Stimulated activated naive CD8-positive, alpha-beta T cell treated with anti-CD3 and anti-CD28 coated beads, Interleukin-15, Interleukin-2, amounts not matched to agents 100 ng/mL and 50 ng/mL, for 24 hours (primary cell): ENCODE results near the gene GNB1L.
"Not testable (repeated sequence)": the region's sequence is repeated elsewhere in the genome, so short reads cannot be mapped to it uniquely, and the experiment has no call there.

Experiments
- H3K27ac Mint-ChIP-seq: one replicate; pipeline ENCODE4 v1.8.0; 2021; ENCODE audit warnings: mild to moderate bottlenecking, mixed read lengths
- H3K27me3 Mint-ChIP-seq: one replicate; pipeline ENCODE4 v1.8.0; 2021; ENCODE audit warnings: mixed read lengths
- H3K36me3 Mint-ChIP-seq: one replicate; pipeline ENCODE4 v1.8.0; 2021; ENCODE audit warnings: low read depth, mixed read lengths
- H3K4me1 Mint-ChIP-seq: one replicate; pipeline ENCODE4 v1.8.0; 2021; ENCODE audit warnings: low read depth, mixed read lengths
- H3K4me3 Mint-ChIP-seq: one replicate; pipeline ENCODE4 v1.8.0; 2021; ENCODE audit warnings: mild to moderate bottlenecking, mixed read lengths
- H3K9me3 Mint-ChIP-seq: one replicate; pipeline ENCODE4 v1.8.0; 2021; ENCODE audit warnings: mixed read lengths

GNB1L gene

DNA sequence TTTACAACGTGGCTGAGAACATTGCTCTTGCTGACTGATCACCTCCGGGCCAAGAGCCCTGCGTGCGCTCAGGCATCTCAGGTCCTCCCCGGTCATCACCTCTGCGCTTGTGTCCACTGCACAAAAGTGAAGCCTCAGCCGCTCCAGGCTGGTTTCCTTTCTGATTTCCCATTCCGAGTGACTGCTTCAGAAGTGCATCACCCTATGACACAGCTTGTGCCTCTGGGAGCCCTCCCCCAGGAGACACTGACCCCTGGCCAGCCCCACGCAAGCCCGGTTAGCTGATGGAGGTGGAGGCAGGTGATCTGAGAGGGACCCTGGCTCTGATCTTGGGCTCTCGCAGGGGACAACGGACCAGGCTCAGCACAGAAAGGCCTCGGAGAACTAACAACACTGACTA is 38.3 kb upstream of the GNB1L start:
- Mint-ChIP-seq H3K27ac (peak overlapping the region; percentile 96), H3K4me1 (peaks cover 70% of the 10 kb centered on the region), H3K27me3 (no peaks in the 10 kb centered on the region), H3K9me3 (no peaks in the 10 kb centered on the region), H3K4me3 (no peak overlapping the region), H3K36me3 (peaks cover 10% of the 10 kb centered on the region)

DNA sequence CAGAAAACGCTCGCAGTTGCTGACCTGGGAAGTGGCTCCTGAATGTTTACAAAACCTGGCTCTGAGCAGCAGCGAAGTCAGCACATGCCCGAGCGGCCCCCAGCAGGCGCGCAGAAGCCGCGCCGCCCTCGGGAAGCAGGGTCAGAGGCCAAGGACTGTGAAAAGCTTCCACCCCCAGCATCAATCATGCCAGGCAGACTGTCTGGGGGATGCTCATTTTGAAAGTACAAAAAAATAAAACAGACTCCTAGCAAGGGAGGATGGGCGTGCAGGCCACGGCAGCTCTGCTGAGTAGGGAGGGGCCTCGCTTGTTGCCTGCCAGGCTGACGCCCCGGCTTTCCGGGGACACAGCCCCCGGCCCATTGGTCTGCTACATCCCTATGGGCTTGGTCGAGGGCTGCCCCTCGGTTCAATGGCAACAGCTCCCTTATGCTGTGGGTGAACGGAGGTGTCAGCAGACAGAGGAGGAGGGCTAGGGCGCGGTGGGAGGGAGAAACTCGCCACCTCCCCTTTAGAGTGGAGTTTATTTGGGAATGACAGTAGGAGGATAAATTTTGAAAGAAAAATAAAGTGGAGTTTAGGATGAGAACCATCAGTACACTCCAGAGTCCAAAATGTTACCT is 37.7 kb upstream of the GNB1L start:
- H3K27ac Mint-ChIP-seq, result peak overlapping the region; percentile 96
- peaks cover 74% of the 10 kb centered on the region for H3K4me1 Mint-ChIP-seq
- H3K4me3 Mint-ChIP-seq, result peak overlapping the region; percentile 73
- H3K9me3 Mint-ChIP-seq, result no peaks in the 10 kb centered on the region
- peaks cover 10% of the 10 kb centered on the region for H3K36me3 Mint-ChIP-seq
- no peaks in the 10 kb centered on the region for H3K27me3 Mint-ChIP-seq

DNA sequence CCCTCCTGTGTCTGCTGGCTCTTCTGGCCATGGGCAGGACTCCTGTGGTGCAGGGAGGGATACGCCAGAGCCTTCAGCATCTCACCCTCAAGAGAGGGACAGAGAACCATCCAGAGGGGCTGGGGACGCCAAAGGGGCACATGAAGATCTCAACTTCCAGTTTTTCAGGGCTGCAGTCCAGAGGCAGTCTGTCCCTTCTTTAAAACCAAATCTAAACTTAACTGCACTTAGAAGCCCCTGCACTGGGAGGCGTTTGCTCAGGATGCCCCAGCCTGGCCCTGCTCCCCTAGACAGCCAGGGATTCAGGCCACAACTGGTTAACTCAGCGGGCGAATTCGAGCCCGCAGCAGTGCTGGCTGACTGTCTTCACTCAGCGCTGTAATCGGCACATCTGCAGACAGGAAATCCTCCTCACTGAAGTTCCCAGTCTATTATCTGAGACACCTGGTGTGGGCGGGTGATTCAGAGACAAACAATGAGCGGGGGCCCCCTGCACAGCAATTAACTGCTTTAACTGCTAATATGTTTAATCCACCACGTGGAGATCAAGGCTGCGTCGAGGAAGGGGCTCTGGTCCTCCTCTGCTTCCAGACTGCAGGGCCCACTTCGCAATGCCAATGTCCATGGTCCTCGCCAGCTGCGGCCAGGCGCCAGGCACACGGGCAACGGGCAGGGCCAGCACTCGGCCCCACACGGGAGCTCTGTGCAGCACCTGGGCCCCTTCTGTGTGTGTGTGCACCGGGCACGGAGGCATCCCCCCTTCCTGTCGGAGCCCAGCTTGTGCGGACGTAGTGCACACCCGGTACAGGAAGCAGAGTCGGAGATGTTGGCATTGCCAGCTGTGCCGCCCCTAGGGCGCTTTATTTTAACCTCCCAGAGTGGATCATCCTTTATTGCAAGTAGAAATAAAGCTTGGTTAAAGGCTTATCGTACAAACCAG is 36.9 kb upstream of the GNB1L start:
- no peaks in the 10 kb centered on the region for H3K9me3 Mint-ChIP-seq
- H3K4me1 Mint-ChIP-seq, result peaks cover 74% of the 10 kb centered on the region
- H3K36me3 Mint-ChIP-seq, result peaks cover 10% of the 10 kb centered on the region
- H3K27ac Mint-ChIP-seq, result peak overlapping the region; percentile 96
- H3K4me3 Mint-ChIP-seq, result peak overlapping the region; percentile 73
- no peaks in the 10 kb centered on the region for H3K27me3 Mint-ChIP-seq

DNA sequence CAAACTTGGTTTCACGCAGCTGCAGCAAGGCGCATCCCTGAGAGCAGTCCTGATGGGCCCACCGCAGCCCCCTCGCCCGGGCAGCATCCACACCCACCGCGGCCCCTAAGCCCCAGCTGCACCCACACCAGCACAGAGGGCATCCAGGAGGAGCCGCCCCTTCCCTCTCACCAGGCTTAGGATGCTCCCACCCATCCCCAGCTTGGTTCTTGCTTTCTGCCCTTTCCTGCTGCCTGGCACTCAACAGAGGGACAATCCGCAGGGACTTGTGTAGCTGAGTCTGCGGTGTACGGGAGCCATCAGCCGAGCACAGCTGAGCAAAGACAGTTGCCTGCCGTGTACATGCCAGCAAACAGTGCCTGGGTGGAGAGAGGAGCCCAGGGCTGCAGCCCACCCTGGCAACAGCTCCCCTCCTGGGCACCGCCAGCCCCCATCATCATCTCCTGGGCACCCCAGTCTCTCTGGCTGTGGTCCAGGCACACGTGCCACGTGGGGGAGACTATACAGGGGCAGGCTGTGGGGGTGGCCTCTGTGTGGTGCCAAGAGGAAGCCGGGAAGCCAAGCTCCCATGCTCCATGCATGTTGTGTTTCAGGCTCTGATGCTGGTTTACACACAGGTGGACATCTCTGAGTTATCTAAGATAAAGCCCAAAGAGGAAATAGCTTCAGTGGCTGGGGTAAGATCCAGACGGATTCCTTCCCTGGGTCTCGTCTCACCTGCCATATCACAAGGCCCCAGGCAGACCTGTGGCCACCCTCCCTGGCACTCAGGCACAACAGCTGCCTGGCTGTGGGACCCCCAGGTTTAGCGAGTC is 36.0 kb upstream of the GNB1L start:
- H3K27ac Mint-ChIP-seq, result peak overlapping the region; percentile 96
- peaks cover 10% of the 10 kb centered on the region for H3K36me3 Mint-ChIP-seq
- no peaks in the 10 kb centered on the region for H3K9me3 Mint-ChIP-seq
- H3K4me3 Mint-ChIP-seq, result peak overlapping the region; percentile 73
- no peaks in the 10 kb centered on the region for H3K27me3 Mint-ChIP-seq
- H3K4me1 Mint-ChIP-seq, result peaks cover 74% of the 10 kb centered on the region

DNA sequence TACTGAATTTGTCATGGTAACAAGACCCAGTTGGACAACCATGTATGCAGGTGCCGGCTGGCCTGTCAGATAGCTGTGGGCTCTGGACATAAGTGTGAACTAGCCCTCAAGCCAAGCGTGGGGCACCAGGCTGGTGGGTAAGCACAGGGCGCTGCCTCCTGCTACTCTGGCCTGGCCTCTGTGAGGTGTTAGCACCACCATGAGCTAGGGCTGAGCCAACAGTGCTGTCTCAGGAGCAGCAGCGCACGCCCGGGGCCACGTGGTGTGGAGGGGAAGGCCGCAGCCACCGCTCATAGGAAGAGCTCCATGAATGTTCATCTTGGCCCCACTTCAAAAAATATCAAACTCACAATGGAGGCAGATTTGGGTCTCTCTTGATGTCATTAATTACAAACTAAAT is 35.3 kb upstream of the GNB1L start:
- Mint-ChIP-seq H3K9me3 (no peaks in the 10 kb centered on the region), H3K27ac (peak overlapping the region; percentile 67), H3K27me3 (no peaks in the 10 kb centered on the region), H3K4me1 (peaks cover 73% of the 10 kb centered on the region), H3K4me3 (no peak overlapping the region), H3K36me3 (peaks cover 10% of the 10 kb centered on the region)

DNA sequence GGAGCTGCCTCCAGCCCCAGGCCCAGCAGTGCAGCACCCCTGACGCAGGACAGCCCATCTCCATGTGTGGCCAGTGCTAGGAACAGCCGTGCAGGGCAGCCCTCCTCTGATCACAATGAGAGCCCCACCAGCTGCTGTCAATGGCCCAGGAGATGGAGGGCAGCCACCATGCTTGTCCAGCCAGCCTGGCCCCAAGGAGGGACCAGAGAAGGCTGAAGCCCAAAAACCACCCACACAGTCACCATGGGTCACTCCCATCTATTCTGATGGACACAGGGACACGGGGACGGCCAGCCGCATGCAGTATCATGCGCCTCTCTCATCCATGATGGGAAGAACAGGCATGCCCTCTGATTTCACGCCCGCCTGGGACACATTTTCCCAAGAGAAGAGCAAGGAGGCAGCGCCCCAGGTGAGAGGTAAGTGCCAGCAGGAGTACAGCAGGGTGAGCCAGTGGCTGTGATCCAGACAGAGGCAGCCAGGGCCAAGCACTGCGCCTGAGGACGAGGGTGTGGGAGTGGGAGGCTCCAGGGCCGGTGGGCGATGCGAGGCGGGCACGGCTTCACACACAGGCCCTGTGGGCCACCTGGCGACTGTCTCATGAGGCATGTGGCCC is 33.6 kb upstream of the GNB1L start:
- Mint-ChIP-seq H3K4me1 (peaks cover 63% of the 10 kb centered on the region), H3K36me3 (no peaks in the 10 kb centered on the region), H3K9me3 (no peaks in the 10 kb centered on the region), H3K27me3 (no peaks in the 10 kb centered on the region), H3K27ac (no peak overlapping the region), H3K4me3 (no peak overlapping the region)

DNA sequence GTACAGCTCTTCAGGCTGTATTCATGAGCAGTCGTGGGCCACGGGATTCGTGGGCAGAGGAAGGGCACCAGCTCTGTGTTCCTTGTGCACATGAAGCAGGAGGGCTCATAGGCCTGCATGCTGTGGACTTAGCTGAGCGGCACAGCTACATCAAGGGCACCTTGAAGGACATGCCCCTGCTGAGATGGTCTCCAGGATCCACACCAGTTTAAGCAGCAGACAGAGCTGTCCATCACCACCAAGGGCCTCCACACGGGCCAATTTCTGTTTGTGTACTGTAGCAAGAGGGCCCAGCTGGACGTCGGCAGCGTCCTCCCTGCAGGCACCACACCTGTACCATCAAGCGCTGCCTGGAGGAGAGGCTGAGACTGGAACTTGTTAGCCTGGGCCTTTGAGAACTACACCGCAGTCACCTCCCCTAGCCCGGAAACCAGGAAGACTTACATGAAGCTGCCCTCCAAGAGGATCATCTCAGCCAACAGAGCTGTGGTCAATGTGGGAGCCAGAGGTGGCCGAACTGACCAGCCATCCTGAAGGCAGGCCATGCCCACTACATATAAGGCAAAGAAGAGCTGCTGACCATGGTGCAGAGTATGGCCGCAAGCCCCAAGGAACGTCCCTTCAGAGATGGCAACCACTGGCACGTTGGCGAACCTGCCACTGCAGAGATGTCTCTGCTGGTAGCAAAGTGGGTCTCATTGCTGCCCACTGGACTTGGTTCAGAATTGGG is 32.7 kb upstream of the GNB1L start:
- no peaks in the 10 kb centered on the region for H3K9me3 Mint-ChIP-seq
- H3K27ac Mint-ChIP-seq, result peak overlapping the region; percentile 65
- peaks cover 54% of the 10 kb centered on the region for H3K4me1 Mint-ChIP-seq
- no peaks in the 10 kb centered on the region for H3K27me3 Mint-ChIP-seq
- no peaks in the 10 kb centered on the region for H3K36me3 Mint-ChIP-seq
- no peak overlapping the region for H3K4me3 Mint-ChIP-seq

DNA sequence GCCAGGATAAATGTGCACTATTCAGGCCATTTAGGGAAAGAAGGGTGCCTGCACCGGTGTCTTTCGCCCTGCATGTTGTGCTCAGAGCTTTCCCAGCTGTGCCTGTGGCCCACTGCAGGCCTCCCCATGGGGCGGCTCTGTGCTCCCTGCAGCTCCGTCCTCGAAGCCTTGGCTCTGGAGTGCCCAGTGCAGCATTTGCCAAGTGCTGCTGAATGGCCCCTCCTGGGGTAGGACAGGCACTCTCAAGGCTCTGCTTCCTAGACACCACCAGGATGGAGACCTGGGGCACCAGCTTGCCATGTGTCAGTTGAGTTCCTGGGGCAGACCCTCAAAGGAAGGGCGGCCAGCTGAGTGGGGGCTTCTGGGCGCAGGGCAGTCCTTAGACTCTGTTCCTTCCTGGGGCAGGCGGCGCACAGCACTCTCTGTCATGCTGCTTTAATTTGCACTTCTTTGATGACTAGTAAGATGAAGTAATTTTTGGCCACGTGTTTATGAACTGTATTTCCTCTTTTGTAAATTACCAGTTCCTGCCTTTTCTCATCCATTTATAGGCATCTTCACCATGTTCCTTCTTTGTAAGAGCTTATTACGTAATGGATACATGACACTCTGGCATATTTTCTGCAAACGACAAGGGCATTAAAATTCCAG is 32.1 kb upstream of the GNB1L start:
- no peak overlapping the region for H3K4me3 Mint-ChIP-seq
- H3K9me3 Mint-ChIP-seq, result no peaks in the 10 kb centered on the region
- H3K36me3 Mint-ChIP-seq, result no peaks in the 10 kb centered on the region
- H3K4me1 Mint-ChIP-seq, result peaks cover 48% of the 10 kb centered on the region
- H3K27ac Mint-ChIP-seq, result peak overlapping the region; percentile 65
- H3K27me3 Mint-ChIP-seq, result no peaks in the 10 kb centered on the region

DNA sequence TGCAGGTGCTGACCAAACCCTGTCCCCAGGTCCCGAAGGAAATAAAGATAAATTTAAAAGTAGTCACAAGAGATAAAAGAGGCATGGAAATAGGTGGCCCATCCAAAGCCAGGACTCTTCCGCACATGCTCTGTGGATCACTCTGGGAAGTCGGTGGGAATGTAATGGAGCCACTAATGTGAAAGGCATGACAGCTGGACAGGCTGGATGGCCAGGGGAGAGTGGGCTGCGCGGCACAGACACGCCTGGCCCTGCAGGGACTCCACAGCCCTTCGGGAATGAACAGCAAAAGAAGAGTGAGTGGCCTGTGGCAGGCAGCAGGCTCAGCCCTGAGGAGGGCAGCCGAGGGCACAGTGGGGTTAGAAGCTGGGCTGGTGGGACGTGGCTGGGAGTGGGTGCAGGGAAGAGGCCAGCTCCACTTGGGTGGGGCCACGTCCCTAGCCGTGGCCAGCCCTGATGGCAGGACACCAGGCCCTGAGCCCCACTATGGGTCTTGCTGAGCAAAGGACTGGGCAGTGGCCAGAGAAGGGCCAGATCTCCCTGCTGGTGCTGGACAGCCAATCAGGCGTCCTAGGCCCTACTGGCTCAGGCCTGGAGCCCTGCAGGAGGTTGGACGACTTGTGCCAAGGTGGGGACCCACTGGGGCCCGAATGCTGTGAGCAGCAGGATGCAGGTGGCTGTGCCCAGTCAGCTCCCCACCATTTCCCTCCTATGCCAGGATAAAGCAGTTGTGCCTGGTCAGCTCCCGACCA is 31.3 kb upstream of the GNB1L start:
- peaks cover 40% of the 10 kb centered on the region for H3K4me1 Mint-ChIP-seq
- H3K27me3 Mint-ChIP-seq, result no peaks in the 10 kb centered on the region
- peak overlapping the region; percentile 24 for H3K4me3 Mint-ChIP-seq
- H3K9me3 Mint-ChIP-seq, result no peaks in the 10 kb centered on the region
- H3K27ac Mint-ChIP-seq, result peak overlapping the region; percentile 73
- no peaks in the 10 kb centered on the region for H3K36me3 Mint-ChIP-seq

DNA sequence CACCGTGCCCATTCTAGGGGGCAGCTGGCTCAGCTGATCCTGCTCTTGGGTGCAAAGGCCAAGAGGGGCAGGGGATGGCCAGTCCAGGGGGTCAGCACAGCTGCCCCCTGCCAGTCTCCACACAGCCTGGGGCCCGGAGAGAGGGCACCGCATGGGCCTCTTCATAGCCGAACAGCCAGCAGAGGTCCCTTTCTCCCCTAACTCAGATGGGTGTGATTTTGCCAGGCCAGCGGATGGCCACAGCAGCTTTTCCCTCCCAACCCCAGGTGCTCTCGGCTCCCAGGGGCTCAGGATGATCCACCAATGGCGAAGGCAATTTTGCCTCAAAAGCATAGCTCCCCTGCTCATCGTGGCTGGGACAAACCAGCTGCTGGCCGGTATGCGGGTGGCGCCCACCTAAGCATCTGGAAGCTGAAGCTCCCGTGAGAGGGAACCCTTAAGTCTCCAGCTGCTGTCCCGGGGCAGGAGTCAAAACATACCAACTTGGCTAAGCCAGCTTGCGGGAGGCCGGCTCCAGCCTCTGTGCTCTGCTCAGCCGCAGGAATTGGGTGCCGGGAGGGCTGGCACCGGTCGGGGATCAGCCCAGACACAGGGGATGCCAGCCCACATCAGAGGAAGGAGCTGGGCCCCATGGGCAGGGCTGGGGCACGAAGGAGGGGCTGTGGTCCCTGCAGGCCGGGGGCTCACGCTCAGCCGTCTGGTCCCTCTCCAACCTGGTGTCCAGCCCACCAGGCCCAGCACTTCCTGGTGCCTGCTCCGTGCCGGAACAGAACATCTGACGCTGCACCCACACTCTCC is 30.5 kb upstream of the GNB1L start:
- Mint-ChIP-seq H3K27me3 (no peaks in the 10 kb centered on the region), H3K27ac (peak overlapping the region; percentile 73), H3K4me3 (peak overlapping the region; percentile 24), H3K9me3 (no peaks in the 10 kb centered on the region), H3K4me1 (peaks cover 32% of the 10 kb centered on the region), H3K36me3 (no peaks in the 10 kb centered on the region)

DNA sequence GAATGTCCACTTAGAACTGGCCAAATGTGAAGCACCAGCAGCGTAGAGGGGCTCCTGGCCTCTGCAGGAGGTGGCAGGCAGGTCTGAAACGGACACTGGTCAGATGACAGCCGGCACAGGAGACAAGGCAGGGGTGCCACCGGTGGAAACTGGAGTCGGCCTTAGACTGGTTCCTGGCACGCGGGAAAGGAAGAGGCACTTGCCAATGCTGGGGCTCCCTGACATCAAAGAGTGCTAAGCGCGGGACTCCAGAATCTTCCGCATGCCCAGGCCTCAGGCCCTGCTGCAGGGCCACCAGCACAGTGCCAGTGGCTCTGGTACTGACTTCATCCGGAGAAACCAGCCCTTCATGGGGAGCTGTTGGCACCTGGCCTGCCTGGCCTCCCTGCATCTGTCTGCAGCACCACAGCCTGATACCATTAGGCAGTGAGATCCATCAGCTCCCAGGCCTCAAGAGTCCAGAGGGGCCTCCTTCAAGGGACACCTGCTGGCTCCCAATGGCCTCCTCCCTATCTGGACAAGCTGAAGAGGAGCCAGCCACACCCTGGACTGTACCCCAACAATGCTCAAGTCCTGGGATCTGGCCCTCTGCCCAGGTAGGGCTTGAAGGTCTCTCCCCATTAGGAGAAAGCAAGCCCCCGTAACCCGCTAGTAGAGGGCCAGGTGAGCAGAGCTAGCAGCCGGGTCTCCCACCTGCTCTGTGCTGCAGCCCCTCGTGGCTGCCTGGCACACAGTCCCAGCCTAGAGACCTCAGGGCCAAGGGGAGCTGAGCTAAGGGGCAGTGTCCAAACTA is 29.7 kb upstream of the GNB1L start:
- H3K27ac Mint-ChIP-seq, result no peak overlapping the region
- no peaks in the 10 kb centered on the region for H3K9me3 Mint-ChIP-seq
- peaks cover 26% of the 10 kb centered on the region for H3K4me1 Mint-ChIP-seq
- H3K27me3 Mint-ChIP-seq, result no peaks in the 10 kb centered on the region
- no peaks in the 10 kb centered on the region for H3K36me3 Mint-ChIP-seq
- no peak overlapping the region for H3K4me3 Mint-ChIP-seq

DNA sequence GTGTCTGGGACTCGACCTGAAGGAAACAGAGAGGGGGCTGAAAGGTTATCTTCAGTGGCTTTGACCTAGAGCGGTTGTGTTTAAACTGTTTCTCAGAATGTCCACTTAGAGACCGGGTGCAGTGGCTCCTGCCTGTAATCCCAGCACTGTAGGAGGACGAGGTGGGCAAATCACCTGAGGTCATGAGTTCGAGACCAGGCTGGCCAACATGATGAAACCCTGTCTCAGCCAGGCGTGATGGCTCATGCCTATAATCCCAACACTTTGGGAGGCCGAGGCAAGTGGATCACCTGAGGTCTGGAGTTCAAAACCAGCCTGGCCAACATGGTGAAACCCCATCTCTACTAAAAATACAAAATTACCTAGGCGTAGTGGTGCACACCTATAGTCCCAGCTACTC is 28.8 kb upstream of the GNB1L start:
- not testable (repeated sequence) for H3K36me3 Mint-ChIP-seq, H3K27ac Mint-ChIP-seq, H3K4me3 Mint-ChIP-seq, H3K27me3 Mint-ChIP-seq, H3K9me3 Mint-ChIP-seq
- H3K4me1 Mint-ChIP-seq, result peaks cover 26% of the 10 kb centered on the region
